H9 (cell line): ENCODE data around the gene GSTT2. TPM values are rescaled to one million over a fixed set of nuclear protein-coding genes. Genes with fewer than 3 reads are reported as not detected.
"Not testable (repeated sequence)": the region's sequence is repeated elsewhere in the genome, so short reads cannot be mapped to it uniquely, and the experiment has no call there.

Experiments used
- DNase-seq: peaks from one replicate; pipeline ENCODE4 v3.0.0-alpha.2; 2017
- H2AFZ ChIP-seq: one replicate; pipeline ENCODE4 v1.6.1; 2013; ENCODE audit warnings: mild to moderate bottlenecking, low read length, control low read depth, moderate library complexity
- H2AK5ac ChIP-seq: 2 replicates; pipeline ENCODE4 v1.6.1; 2013; ENCODE audit warnings: low read length, control low read depth, mixed read lengths; ENCODE audit not compliant: insufficient read length
- H2BK120ac ChIP-seq: one replicate; pipeline ENCODE4 v1.6.1; 2013; ENCODE audit warnings: low read depth, mild to moderate bottlenecking, low read length, control low read depth, inconsistent platforms; ENCODE audit not compliant: poor library complexity, severe bottlenecking
- H2BK12ac ChIP-seq: 2 replicates; pipeline ENCODE4 v1.6.1; 2013; ENCODE audit warnings: low read length, control low read depth, mixed read lengths, low read depth; ENCODE audit not compliant: insufficient read length
- H2BK15ac ChIP-seq: 2 replicates; pipeline ENCODE4 v1.6.1; 2013; ENCODE audit warnings: low read depth, low read length, control low read depth
- H2BK20ac ChIP-seq: one replicate; pipeline ENCODE4 v1.6.1; 2013; ENCODE audit warnings: low read depth, mild to moderate bottlenecking, low read length, control low read depth, inconsistent platforms; ENCODE audit not compliant: poor library complexity, severe bottlenecking
- H2BK5ac ChIP-seq: 2 replicates; pipeline ENCODE4 v1.6.1; 2013; ENCODE audit warnings: low read length, control low read depth, mixed read lengths; ENCODE audit not compliant: insufficient read length
- H3K14ac ChIP-seq: 2 replicates; pipeline ENCODE4 v1.6.1; 2013; ENCODE audit warnings: low read length, control low read depth; ENCODE audit not compliant: insufficient read depth
- H3K18ac ChIP-seq: 2 replicates; pipeline ENCODE4 v1.6.1; 2013; ENCODE audit warnings: low read depth, mild to moderate bottlenecking, mixed read lengths, low read length, control low read depth; ENCODE audit not compliant: insufficient read length
- H3K23ac ChIP-seq: 2 replicates; pipeline ENCODE4 v1.6.1; 2013; ENCODE audit warnings: low read length, control low read depth, mixed read lengths, low read depth; ENCODE audit not compliant: insufficient read length
- H3K23me2 ChIP-seq: 2 replicates; pipeline ENCODE4 v1.6.1; 2013; ENCODE audit warnings: low read depth, mild to moderate bottlenecking, mixed read lengths, low read length, control low read depth; ENCODE audit not compliant: insufficient read length, poor library complexity, severe bottlenecking
- H3K27ac ChIP-seq: 2 replicates; pipeline ENCODE4 v1.5.1; 2013; ENCODE audit warnings: low read length, control low read depth, mixed read lengths, low read depth; ENCODE audit not compliant: insufficient read length
- H3K27me3 ChIP-seq: 2 replicates; pipeline ENCODE4 v1.6.1; 2013; ENCODE audit warnings: low read length, control low read depth, inconsistent platforms; ENCODE audit not compliant: insufficient read depth
- H3K4ac ChIP-seq: 2 replicates; pipeline ENCODE4 v1.6.1; 2013; ENCODE audit warnings: low read depth, mild to moderate bottlenecking, control low read depth, inconsistent platforms, low read length, moderate library complexity
- H3K4me1 ChIP-seq: 2 replicates; pipeline ENCODE4 v1.6.1; 2013; ENCODE audit warnings: low read length, control low read depth, inconsistent platforms; ENCODE audit not compliant: insufficient read depth
- H3K4me2 ChIP-seq: 2 replicates; pipeline ENCODE4 v1.6.1; 2013; ENCODE audit warnings: low read length, control low read depth, mixed read lengths; ENCODE audit not compliant: insufficient read length, insufficient read depth
- H3K56ac ChIP-seq: 2 replicates; pipeline ENCODE4 v1.6.1; 2013; ENCODE audit warnings: low read depth, mild to moderate bottlenecking, mixed read lengths, low read length, control low read depth; ENCODE audit not compliant: insufficient read length
- H3K79me1 ChIP-seq: 2 replicates; pipeline ENCODE4 v1.6.1; 2013; ENCODE audit warnings: low read depth, mild to moderate bottlenecking, moderate library complexity, low read length, control low read depth, inconsistent platforms; ENCODE audit not compliant: insufficient read depth, poor library complexity, severe bottlenecking
- H3K79me2 ChIP-seq: 2 replicates; pipeline ENCODE4 v1.6.1; 2013; ENCODE audit warnings: low read length, control low read depth, inconsistent platforms; ENCODE audit not compliant: insufficient read depth
- H3K9ac ChIP-seq: 2 replicates; pipeline ENCODE4 v1.6.1; 2013; ENCODE audit warnings: low read length, control low read depth, mixed read lengths; ENCODE audit not compliant: insufficient read length; ENCODE audit errors: extremely low read depth
- H3K9me3 ChIP-seq: one replicate; pipeline ENCODE4 v1.6.1; 2013; ENCODE audit warnings: low read depth, low read length, inconsistent platforms; ENCODE audit not compliant: control insufficient read depth
- H3T11ph ChIP-seq: one replicate; pipeline ENCODE4 v1.6.1; 2013; ENCODE audit warnings: mild to moderate bottlenecking, low read length, control low read depth, inconsistent platforms
- H4K20me1 ChIP-seq: one replicate; pipeline ENCODE4 v1.6.1; 2013; ENCODE audit not compliant: control insufficient read depth, insufficient read length, insufficient read depth
- H4K5ac ChIP-seq: 2 replicates; pipeline ENCODE4 v1.6.1; 2013; ENCODE audit warnings: low read depth, mild to moderate bottlenecking, mixed read lengths, low read length, control low read depth; ENCODE audit not compliant: insufficient read length
- H4K8ac ChIP-seq: replicated peaks from 2 replicates; pipeline ENCODE4 v1.6.1; 2013; ENCODE audit warnings: low read length, control low read depth, mixed read lengths, low read depth; ENCODE audit not compliant: insufficient read length
- H4K91ac ChIP-seq: 2 replicates; pipeline ENCODE4 v1.6.1; 2013; ENCODE audit warnings: low read depth, mild to moderate bottlenecking, moderate library complexity, mixed read lengths, low read length, control low read depth; ENCODE audit not compliant: insufficient read length
- H3K27ac Mint-ChIP-seq, 3 experiments: 2 replicates in 2 of 3; 3 replicates in 1 of 3; pipeline ENCODE4 v1.8.0; 2020 to 2021; ENCODE audit warnings: mixed read lengths in 3 of 3, mild to moderate bottlenecking in 1 of 3, moderate library complexity in 1 of 3
- H3K27me3 Mint-ChIP-seq: 2 replicates; pipeline ENCODE4 v1.8.0; 2021; ENCODE audit warnings: low read depth, mild to moderate bottlenecking, moderate library complexity, mixed read lengths
- H3K36me3 Mint-ChIP-seq, 3 experiments: 2 replicates in 2 of 3; 3 replicates in 1 of 3; pipeline ENCODE4 v1.8.0; 2020 to 2021; ENCODE audit warnings: low read depth in 3 of 3, mixed read lengths in 3 of 3; ENCODE audit not compliant: insufficient read depth in 1 of 3
- H3K4me1 Mint-ChIP-seq, 2 experiments: 2 replicates each; pipeline ENCODE4 v1.8.0; 2020; ENCODE audit warnings: mixed read lengths in 2 of 2
- H3K4me3 Mint-ChIP-seq, 2 experiments: 2 replicates in 1 of 2; 3 replicates in 1 of 2; pipeline ENCODE4 v1.8.0; 2020 to 2021; ENCODE audit warnings: mild to moderate bottlenecking in 2 of 2, mixed read lengths in 2 of 2, moderate library complexity in 1 of 2
- H3K9me3 Mint-ChIP-seq, 2 experiments: 2 replicates in 1 of 2; 3 replicates in 1 of 2; pipeline ENCODE4 v1.8.0; 2020; ENCODE audit warnings: mild to moderate bottlenecking in 2 of 2, mixed read lengths in 2 of 2, moderate library complexity in 1 of 2
- WGBS: extraction: QIAGEN DNeasy Blood & Tissue Kit; methylation state at CpG from one replicate; pipeline ENCODE4 v1.1.7; 2013; ENCODE audit warnings: missing lambda C conversion rate, low lambda C conversion rate, mixed read lengths; ENCODE audit not compliant: insufficient read length; ENCODE audit errors: extremely low coverage; 5-methylcytosine and 5-hydroxymethylcytosine counted together
- total RNA-seq: library from RNA; stranded (reverse); gene quantifications from 2 replicates; pipeline ENCODE4 v1.2.1, GENCODE V29; 2021
- TF ChIP-seq, protein P1 (sequence below): fragments of 200-600 bp; sonication (generic); conservative IDR thresholded peaks from 3 replicates; pipeline ENCODE4 v1.8.0; 2021; ENCODE audit warnings: antibody characterized with exemption, mild to moderate bottlenecking

Gene GSTT2
- total RNA-seq, 1 experiment from 2014 or later, result 0.22 TPM

DNA sequence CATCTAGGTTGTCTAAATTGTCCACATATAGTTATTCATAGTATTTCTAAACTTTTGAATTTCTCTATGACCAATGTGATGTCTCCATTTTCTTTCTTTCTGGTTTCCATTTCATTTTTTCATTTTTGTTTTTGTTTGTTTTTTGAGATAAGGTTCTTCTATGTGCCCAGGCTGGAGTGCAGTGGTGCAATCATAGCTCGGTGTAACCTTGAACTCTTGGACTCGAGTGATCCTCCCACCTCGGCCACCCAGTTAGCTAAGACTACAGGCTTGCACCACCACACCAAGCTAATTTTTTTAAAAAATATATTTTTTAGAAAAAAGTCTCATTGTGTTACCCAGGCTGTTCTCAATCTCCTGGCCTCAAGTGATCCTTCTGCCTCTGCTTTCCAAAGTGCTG lies 17.2 kb downstream of the GSTT2 start:
- Histone ChIP-seq H3K27ac (no peak overlapping the region), H3K56ac (no peak overlapping the region), H4K91ac (no peak overlapping the region), H2BK5ac (no peak overlapping the region), H2AFZ (no peak overlapping the region), H3T11ph (no peak overlapping the region), H3K4me2 (no peak overlapping the region), H2BK15ac (no peak overlapping the region), H4K20me1 (no peaks in the 10 kb centered on the region), H2AK5ac (no peak overlapping the region), H3K79me1 (no peaks in the 10 kb centered on the region), H3K18ac (no peak overlapping the region), H3K23ac (no peak overlapping the region), H3K9me3 (no peaks in the 10 kb centered on the region), H3K14ac (no peak overlapping the region), H4K5ac (no peak overlapping the region), H3K79me2 (no peaks in the 10 kb centered on the region), H3K4ac (no peak overlapping the region), H4K8ac (no peak overlapping the region), H3K4me1 (peaks cover 3% of the 10 kb centered on the region; the same call in 1 of the 2 replicates), H2BK120ac (no peak overlapping the region), H3K23me2 (no peaks in the 10 kb centered on the region), H2BK20ac (no peak overlapping the region), H3K9ac (no peak overlapping the region), H2BK12ac (no peak overlapping the region), H3K27me3 (no peaks in the 10 kb centered on the region)
- no peak for DNase-seq
- WGBS, result no CpG with 5 or more reads among the region's 3 CpGs
- Mint-ChIP-seq H3K4me3 (no peak overlapping the region), H3K27ac (no peak overlapping the region), H3K9me3 (peaks cover 0 to 4% of the 10 kb centered on the region in 2 experiments; a peak in 1 of 5 replicates), H3K36me3 (no peaks in the 10 kb centered on the region; a peak in 3 of 7 replicates), H3K4me1 (peaks cover 10 to 13% of the 10 kb centered on the region in 2 experiments), H3K27me3 (peaks cover 7% of the 10 kb centered on the region)
- TF ChIP-seq, protein P1, sequence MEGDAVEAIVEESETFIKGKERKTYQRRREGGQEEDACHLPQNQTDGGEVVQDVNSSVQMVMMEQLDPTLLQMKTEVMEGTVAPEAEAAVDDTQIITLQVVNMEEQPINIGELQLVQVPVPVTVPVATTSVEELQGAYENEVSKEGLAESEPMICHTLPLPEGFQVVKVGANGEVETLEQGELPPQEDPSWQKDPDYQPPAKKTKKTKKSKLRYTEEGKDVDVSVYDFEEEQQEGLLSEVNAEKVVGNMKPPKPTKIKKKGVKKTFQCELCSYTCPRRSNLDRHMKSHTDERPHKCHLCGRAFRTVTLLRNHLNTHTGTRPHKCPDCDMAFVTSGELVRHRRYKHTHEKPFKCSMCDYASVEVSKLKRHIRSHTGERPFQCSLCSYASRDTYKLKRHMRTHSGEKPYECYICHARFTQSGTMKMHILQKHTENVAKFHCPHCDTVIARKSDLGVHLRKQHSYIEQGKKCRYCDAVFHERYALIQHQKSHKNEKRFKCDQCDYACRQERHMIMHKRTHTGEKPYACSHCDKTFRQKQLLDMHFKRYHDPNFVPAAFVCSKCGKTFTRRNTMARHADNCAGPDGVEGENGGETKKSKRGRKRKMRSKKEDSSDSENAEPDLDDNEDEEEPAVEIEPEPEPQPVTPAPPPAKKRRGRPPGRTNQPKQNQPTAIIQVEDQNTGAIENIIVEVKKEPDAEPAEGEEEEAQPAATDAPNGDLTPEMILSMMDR, result no peak

DNA sequence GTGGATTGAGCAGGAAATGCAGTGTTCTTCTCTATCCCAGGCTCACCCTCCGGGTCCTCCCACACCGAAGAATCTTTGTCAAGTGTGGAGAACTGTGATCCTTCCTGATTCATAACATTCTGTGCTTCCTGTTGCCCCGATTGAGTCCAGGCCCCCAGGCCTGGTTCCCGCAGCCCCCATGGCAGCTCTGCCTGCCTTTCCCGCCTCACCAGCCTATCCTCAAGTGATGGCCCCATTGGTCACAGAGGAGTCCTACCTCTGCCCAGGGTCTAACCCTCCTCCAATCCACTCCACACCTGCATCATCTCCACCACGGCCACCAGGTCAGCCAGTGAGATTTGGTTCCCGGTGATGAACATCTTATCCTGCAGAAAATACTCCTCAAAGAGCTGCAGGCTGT lies 19.8 kb downstream of the GSTT2 start:
- not testable (repeated sequence) for H3K14ac ChIP-seq, H2BK20ac ChIP-seq, H3K36me3 Mint-ChIP-seq, H3K79me1 ChIP-seq, H3T11ph ChIP-seq, H3K79me2 ChIP-seq, H2BK12ac ChIP-seq, H2AFZ ChIP-seq, H3K27me3 ChIP-seq, H4K5ac ChIP-seq, H4K91ac ChIP-seq, H3K9me3 Mint-ChIP-seq, H2AK5ac ChIP-seq, H2BK120ac ChIP-seq, H3K27ac ChIP-seq, H3K56ac ChIP-seq, H2BK15ac ChIP-seq, H3K4me1 ChIP-seq, H3K4ac ChIP-seq, H3K23ac ChIP-seq, H3K4me2 ChIP-seq, H3K4me3 Mint-ChIP-seq, H3K9ac ChIP-seq, H3K18ac ChIP-seq, H2BK5ac ChIP-seq, H4K20me1 ChIP-seq, H3K9me3 ChIP-seq, H4K8ac ChIP-seq, H3K23me2 ChIP-seq, DNase-seq
- Mint-ChIP-seq H3K27ac (peak overlapping the region in 1 of 3 experiments; percentile 60; a peak in 1 of 7 replicates), H3K4me1 (peaks cover 12 to 20% of the 10 kb centered on the region in 2 experiments), H3K27me3 (peaks cover 12% of the 10 kb centered on the region)
- no CpG with 5 or more reads among the region's 7 CpGs for WGBS
